HepG2 (cell line): ENCODE results near the gene ZFHX3. TPM values are rescaled to one million over a fixed set of nuclear protein-coding genes. Genes with fewer than 3 reads are reported as not detected.

ENCODE experiments used
- AGO2 ChIP-seq: fragments of 200-400 bp; formaldehyde crosslinking; optimal IDR thresholded peaks from 2 replicates; pipeline ENCODE3; 2017; ENCODE audit warnings: mild to moderate bottlenecking, low read depth, low read length, moderate library complexity
- ELF3 ChIP-seq: IDR thresholded peaks from 2 replicates; pipeline ENCODE4 v1.6.1; 2016; ENCODE audit warnings: missing genetic modification reagents, missing compliant biosample characterization
- GABPB1 ChIP-seq: IDR thresholded peaks from 2 replicates; pipeline ENCODE4 v1.6.1; 2016; ENCODE audit warnings: mild to moderate bottlenecking, missing genetic modification reagents, moderate library complexity, missing compliant biosample characterization
- GZF1 ChIP-seq: sonication (generic); formaldehyde crosslinking; IDR thresholded peaks from 2 replicates; pipeline ENCODE4 v1.5.1; 2020; ENCODE audit warnings: mild to moderate bottlenecking, missing genetic modification reagents
- HMG20B ChIP-seq: conservative IDR thresholded peaks from 2 replicates; pipeline ENCODE4 v1.6.1; 2016; ENCODE audit warnings: missing genetic modification reagents, missing compliant biosample characterization
- PHF20 ChIP-seq: sonication (generic); formaldehyde crosslinking; IDR thresholded peaks from 2 replicates; pipeline ENCODE4 v1.5.0; 2020; ENCODE audit warnings: mild to moderate bottlenecking, missing genetic modification reagents
- PRPF4 ChIP-seq: fragments of 200-400 bp; formaldehyde crosslinking; IDR thresholded peaks from 2 replicates; pipeline ENCODE4 v1.6.1; 2016; ENCODE audit warnings: low read length, low read depth; ENCODE audit not compliant: poor library complexity, severe bottlenecking
- REXO4 ChIP-seq: sonication (generic); formaldehyde crosslinking; IDR thresholded peaks from 2 replicates; pipeline ENCODE4 v1.8.0; 2022; ENCODE audit warnings: missing genetic modification reagents, mild to moderate bottlenecking, borderline replicate concordance
- SAFB2 ChIP-seq: sonication (generic); formaldehyde crosslinking; IDR thresholded peaks from 2 replicates; pipeline ENCODE4 v1.5.1; 2020; ENCODE audit warnings: missing genetic modification reagents, low read depth, mild to moderate bottlenecking, borderline replicate concordance
- ZFP36 ChIP-seq: fragments of 150-350 bp; IDR thresholded peaks from 2 replicates; pipeline ENCODE4 v1.6.1; 2018; ENCODE audit warnings: borderline replicate concordance, low read length, low read depth; ENCODE audit not compliant: partially characterized antibody
- ZFYVE20 ChIP-seq: sonication (generic); formaldehyde crosslinking; IDR thresholded peaks from 2 replicates; pipeline ENCODE4 v1.8.0; 2023; ENCODE audit warnings: low read depth, mild to moderate bottlenecking, moderate library complexity, missing genetic modification reagents, borderline replicate concordance
- ZNF121 ChIP-seq: sonication (generic); formaldehyde crosslinking; IDR thresholded peaks from 2 replicates; pipeline ENCODE4 v1.5.0; 2020; ENCODE audit warnings: mild to moderate bottlenecking, missing genetic modification reagents
- ZNF614 ChIP-seq: IDR thresholded peaks from 2 replicates; pipeline ENCODE4 v1.6.1; 2018; ENCODE audit warnings: missing biosample characterization, missing genetic modification reagents, inconsistent platforms, borderline replicate concordance
- ZSCAN22 ChIP-seq: sonication (generic); formaldehyde crosslinking; IDR thresholded peaks from 2 replicates; pipeline ENCODE4 v1.4.0; 2020; ENCODE audit warnings: mild to moderate bottlenecking, missing genetic modification reagents
- polyA plus RNA-seq, 8 experiments: library from polyadenylated mRNA; depleted of rRNA in 3 of 8; stranded (reverse) in 7 of 8; unstranded in 1 of 8; fragments of >200 nt; fragmentation: Illumina TruSeq in 4 of 8; extraction: Trizol in 4 of 8; gene quantifications; 2 replicates each; pipeline versions ENCODE4 v1.2.1 to v1.2.3, GENCODE V29; 2011 to 2016; ENCODE audit warnings: low read depth in 4 of 8, missing spikeins in 1 of 8, mixed read lengths in 1 of 8; ENCODE audit not compliant: insufficient read depth in 1 of 8
- total RNA-seq, 5 experiments: library from RNA; depleted of rRNA; stranded (reverse); fragments of >200 nt; fragmentation: Illumina TruSeq; extraction: Trizol; gene quantifications; 2 replicates each; pipeline ENCODE4 v1.2.3, GENCODE V29; 2016; ENCODE audit warnings: low read depth in 1 of 5
- TF ChIP-seq, protein P1 (sequence below): sonication (generic); formaldehyde crosslinking; IDR thresholded peaks from 2 replicates; pipeline ENCODE4 v1.9.0; 2021; ENCODE audit warnings: missing genetic modification reagents, borderline replicate concordance
- TF ChIP-seq, protein P2 (sequence below): sonication (generic); formaldehyde crosslinking; conservative IDR thresholded peaks from 2 replicates; pipeline ENCODE4 v1.8.0; 2022; ENCODE audit warnings: missing genetic modification reagents
- TF ChIP-seq, protein P3 (sequence below), 2 experiments: sonication (generic) in 1 of 2; formaldehyde crosslinking in 1 of 2; IDR thresholded peaks; 2 replicates each; pipeline versions ENCODE4 v1.6.1 to v1.9.0; 2014 to 2022; ENCODE audit warnings: antibody characterized with exemption in 1 of 2, borderline replicate concordance in 1 of 2, inconsistent platforms in 1 of 2, low read depth in 1 of 2, missing genetic modification reagents in 1 of 2

Gene ZFHX3
- total and polyA plus RNA-seq, 2 of the 13 experiments (the other 11 are each of a cell fraction or from before 2014, with no cell fraction given): 5.0 to 6.0 TPM

GRCh38 chr16:73047536-73048291 is at the start of gene ZFHX3 (continued):
- TF ChIP-seq, protein P1, sequence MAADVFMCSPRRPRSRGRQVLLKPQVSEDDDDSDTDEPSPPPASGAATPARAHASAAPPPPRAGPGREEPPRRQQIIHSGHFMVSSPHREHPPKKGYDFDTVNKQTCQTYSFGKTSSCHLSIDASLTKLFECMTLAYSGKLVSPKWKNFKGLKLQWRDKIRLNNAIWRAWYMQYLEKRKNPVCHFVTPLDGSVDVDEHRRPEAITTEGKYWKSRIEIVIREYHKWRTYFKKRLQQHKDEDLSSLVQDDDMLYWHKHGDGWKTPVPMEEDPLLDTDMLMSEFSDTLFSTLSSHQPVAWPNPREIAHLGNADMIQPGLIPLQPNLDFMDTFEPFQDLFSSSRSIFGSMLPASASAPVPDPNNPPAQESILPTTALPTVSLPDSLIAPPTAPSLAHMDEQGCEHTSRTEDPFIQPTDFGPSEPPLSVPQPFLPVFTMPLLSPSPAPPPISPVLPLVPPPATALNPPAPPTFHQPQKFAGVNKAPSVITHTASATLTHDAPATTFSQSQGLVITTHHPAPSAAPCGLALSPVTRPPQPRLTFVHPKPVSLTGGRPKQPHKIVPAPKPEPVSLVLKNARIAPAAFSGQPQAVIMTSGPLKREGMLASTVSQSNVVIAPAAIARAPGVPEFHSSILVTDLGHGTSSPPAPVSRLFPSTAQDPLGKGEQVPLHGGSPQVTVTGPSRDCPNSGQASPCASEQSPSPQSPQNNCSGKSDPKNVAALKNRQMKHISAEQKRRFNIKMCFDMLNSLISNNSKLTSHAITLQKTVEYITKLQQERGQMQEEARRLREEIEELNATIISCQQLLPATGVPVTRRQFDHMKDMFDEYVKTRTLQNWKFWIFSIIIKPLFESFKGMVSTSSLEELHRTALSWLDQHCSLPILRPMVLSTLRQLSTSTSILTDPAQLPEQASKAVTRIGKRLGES: no peak
- TF ChIP-seq ZFP36 (no peak), REXO4 (CRISPR knock-in tag) (no peak), AGO2 (peak; percentile 94), HMG20B (0 out of 2 replicates have a peak, but pooled peaks have one; percentile 37), SAFB2 (no peak), ZSCAN22 (CRISPR knock-in tag) (no peak), PRPF4 (no peak), GZF1 (CRISPR knock-in tag) (peak; percentile 61; the same call in 1 of the 2 replicates), ELF3 (CRISPR knock-in tag) (peak; percentile 51; the same call in 1 of the 2 replicates), ZFYVE20 (CRISPR knock-in tag) (0 out of 2 replicates have a peak, but pooled peaks have one; percentile 44), ZNF614 (peak; percentile 16; the same call in 1 of the 2 replicates), PHF20 (peak; percentile 58; the same call in 1 of the 2 replicates), GABPB1 (CRISPR knock-in tag) (peak; percentile 81; the same call in 1 of the 2 replicates), ZNF121 (CRISPR knock-in tag) (no peak)
- TF ChIP-seq, protein P2, sequence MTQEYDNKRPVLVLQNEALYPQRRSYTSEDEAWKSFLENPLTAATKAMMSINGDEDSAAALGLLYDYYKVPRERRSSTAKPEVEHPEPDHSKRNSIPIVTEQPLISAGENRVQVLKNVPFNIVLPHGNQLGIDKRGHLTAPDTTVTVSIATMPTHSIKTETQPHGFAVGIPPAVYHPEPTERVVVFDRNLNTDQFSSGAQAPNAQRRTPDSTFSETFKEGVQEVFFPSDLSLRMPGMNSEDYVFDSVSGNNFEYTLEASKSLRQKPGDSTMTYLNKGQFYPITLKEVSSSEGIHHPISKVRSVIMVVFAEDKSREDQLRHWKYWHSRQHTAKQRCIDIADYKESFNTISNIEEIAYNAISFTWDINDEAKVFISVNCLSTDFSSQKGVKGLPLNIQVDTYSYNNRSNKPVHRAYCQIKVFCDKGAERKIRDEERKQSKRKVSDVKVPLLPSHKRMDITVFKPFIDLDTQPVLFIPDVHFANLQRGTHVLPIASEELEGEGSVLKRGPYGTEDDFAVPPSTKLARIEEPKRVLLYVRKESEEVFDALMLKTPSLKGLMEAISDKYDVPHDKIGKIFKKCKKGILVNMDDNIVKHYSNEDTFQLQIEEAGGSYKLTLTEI (CRISPR knock-in tag): no peak
- TF ChIP-seq, protein P3, sequence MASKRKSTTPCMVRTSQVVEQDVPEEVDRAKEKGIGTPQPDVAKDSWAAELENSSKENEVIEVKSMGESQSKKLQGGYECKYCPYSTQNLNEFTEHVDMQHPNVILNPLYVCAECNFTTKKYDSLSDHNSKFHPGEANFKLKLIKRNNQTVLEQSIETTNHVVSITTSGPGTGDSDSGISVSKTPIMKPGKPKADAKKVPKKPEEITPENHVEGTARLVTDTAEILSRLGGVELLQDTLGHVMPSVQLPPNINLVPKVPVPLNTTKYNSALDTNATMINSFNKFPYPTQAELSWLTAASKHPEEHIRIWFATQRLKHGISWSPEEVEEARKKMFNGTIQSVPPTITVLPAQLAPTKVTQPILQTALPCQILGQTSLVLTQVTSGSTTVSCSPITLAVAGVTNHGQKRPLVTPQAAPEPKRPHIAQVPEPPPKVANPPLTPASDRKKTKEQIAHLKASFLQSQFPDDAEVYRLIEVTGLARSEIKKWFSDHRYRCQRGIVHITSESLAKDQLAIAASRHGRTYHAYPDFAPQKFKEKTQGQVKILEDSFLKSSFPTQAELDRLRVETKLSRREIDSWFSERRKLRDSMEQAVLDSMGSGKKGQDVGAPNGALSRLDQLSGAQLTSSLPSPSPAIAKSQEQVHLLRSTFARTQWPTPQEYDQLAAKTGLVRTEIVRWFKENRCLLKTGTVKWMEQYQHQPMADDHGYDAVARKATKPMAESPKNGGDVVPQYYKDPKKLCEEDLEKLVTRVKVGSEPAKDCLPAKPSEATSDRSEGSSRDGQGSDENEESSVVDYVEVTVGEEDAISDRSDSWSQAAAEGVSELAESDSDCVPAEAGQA (IDR thresholded peaks at IDR 0.05; ENCODE audit: low read depth): 0 out of 2 replicates have a peak, but pooled peaks have one; percentile 16
- TF ChIP-seq, protein P3 (CRISPR knock-in tag; IDR thresholded peaks at IDR 0.05; ENCODE audit: borderline replicate concordance): no peak
